ENCODE results near the gene MRPL55.
"Not testable (repeated sequence)": the region's sequence is repeated elsewhere in the genome, so short reads cannot be mapped to it uniquely, and the experiment has no call there.

Gene MRPL55

GRCh38 chr1:228136901-228137300 is 27.8 kb upstream of the MRPL55 start:
- in situ Hi-C loops (cut with HindIII; ENCODE audit: low pct_ligation_motif_present, low pct_unique_long_range_greater_than_20kb, low sequenced_read_pairs): no loop called here
- DNase-seq: no peak

DNA sequence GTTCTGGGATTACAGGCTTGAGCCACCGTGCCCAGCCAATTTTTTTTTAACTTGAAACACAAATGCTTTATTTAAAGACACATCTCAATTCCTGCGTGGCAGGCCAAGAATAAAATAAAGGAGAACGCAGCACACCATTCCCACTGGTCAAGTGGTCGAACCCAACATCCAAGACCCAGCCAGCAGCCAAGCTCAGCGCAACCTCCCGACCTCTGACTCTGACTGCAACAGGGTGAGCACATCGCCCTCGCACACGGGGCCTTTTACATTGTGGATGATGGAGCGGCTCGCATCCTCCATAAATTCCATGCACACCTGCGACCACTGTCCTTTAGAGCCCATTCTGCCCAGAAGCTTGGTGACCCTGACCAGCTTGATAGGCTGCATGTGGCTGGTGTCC is 25.5 kb upstream of the MRPL55 start:
- in situ Hi-C loops (cut with HindIII; ENCODE audit: low pct_ligation_motif_present, low pct_unique_long_range_greater_than_20kb, low sequenced_read_pairs): no loop called here
- DNase-seq: no peak

GRCh38 chr1:228131766-228132165 is 22.7 kb upstream of the MRPL55 start:
- no peak for DNase-seq
- in situ Hi-C loops (cut with HindIII; ENCODE audit: low pct_ligation_motif_present, low pct_unique_long_range_greater_than_20kb, low sequenced_read_pairs): no loop called here

- no peak for DNase-seq
- in situ Hi-C loops (cut with HindIII; ENCODE audit: low pct_ligation_motif_present, low pct_unique_long_range_greater_than_20kb, low sequenced_read_pairs): no loop called here
These were observed 16.1 kb upstream of the MRPL55 start for GRCh38 chr1:228125185-228125584.

GRCh38 chr1:228123505-228123904 is 14.4 kb upstream of the MRPL55 start:
- DNase-seq: no peak
- in situ Hi-C loops (cut with HindIII; ENCODE audit: low pct_ligation_motif_present, low pct_unique_long_range_greater_than_20kb, low sequenced_read_pairs): no loop called here

GRCh38 chr1:228122921-228123441 is 13.9 kb upstream of the MRPL55 start:
- no peak for DNase-seq
- in situ Hi-C loops (cut with HindIII; ENCODE audit: low pct_ligation_motif_present, low pct_unique_long_range_greater_than_20kb, low sequenced_read_pairs): no loop called here

DNA sequence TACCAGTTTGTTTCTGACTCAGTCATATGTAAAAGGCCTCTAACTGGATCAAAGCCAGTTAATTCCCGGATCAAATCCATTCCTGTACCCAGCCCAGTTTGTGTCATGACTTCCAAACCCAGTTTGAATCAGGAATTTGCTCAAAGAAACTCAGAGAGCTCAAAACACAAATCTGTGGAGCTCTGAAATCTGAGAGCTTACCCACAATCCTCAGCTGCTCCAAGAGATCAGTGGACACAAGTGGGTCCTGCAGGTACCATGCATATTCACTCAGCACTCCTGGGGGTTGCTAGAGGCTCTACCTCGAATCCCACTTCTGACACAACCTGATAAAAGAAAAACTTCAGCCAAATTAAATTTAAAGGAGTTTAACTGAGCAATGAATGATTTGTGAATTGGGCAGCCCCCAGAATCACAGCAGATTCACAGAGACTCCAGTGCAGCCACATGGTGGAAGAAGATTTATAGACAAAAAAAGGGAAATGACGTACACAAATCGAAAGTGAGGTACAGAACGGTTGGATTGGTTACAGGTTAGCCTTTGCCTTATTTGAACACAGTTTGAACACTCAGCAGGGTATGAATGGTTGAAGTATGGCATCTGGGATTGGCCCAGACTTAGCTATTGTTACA is 11.9 kb upstream of the MRPL55 start:
- DNase-seq: no peak
- in situ Hi-C loops (cut with HindIII; ENCODE audit: low pct_ligation_motif_present, low pct_unique_long_range_greater_than_20kb, low sequenced_read_pairs): no loop called here

DNA sequence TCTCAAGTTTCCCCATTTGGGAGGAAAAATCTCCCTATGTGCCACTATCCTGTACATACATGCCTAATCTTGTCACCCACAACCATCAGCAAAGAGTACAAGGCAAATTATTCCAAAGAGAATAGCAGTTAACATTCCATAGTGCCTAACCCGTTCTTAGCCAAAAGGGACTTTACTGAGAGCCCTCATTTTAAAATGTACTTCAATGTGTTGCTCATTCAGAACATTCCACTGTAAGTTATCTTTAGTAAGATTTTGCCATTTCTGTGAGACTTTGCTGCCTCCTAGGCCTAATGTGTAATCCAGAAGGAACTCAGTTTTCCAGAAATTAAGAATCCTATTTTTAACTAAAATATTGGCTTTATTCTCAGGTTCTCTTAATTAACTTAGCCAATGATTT is 11.3 kb upstream of the MRPL55 start:
- in situ Hi-C loops (cut with HindIII; ENCODE audit: low pct_ligation_motif_present, low pct_unique_long_range_greater_than_20kb, low sequenced_read_pairs): no loop called here
- no peak for DNase-seq

DNA sequence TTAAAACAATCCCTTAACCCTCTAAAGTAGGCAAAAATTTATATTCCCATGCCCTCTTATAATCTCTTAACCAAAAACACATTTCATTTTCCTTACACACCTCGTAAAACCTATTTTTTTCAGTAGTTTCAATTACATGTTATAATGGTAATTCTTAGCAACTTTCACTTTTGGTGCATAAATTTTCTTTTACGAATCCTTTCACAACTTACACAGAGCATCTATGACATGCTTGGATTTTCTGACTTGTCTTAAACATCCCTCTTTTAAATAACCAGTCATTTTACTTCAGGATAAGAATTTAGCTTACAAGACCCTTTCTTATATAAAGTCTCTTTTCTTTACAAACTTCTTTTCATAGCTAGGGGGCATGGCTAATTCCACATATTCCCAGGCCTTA is 8.9 kb upstream of the MRPL55 start:
- DNase-seq: no peak
- in situ Hi-C loops (cut with HindIII; ENCODE audit: low pct_ligation_motif_present, low pct_unique_long_range_greater_than_20kb, low sequenced_read_pairs): no loop called here

GRCh38 chr1:228117335-228117734 is 8.2 kb upstream of the MRPL55 start:
- in situ Hi-C loops (cut with HindIII; ENCODE audit: low pct_ligation_motif_present, low pct_unique_long_range_greater_than_20kb, low sequenced_read_pairs): no loop called here
- DNase-seq: no peak

DNA sequence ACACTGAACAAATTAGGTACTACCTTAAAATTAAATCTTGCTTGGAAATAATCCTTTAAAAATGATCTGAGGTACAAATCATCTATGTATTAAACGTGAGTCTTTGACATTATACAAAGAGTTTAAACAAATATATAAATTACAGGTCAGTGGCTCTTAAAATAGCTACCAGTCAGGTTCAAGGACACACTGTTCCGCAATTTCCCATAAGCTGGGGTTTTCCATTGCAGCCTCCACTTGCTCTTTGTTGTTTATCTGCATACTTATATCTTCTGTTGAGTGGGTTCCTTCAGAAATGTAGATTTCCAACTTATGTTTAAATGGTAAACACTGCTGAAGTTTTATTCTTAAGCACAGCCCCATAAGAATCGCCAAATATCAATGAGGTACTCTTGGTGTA is 5.7 kb upstream of the MRPL55 start:
- in situ Hi-C loops (cut with HindIII; ENCODE audit: low pct_ligation_motif_present, low pct_unique_long_range_greater_than_20kb, low sequenced_read_pairs): no loop called here
- no peak for DNase-seq

- DNase-seq: no peak
- in situ Hi-C loops (cut with HindIII; ENCODE audit: low pct_ligation_motif_present, low pct_unique_long_range_greater_than_20kb, low sequenced_read_pairs): no loop called here
These were observed 3.5 kb upstream of the MRPL55 start for GRCh38 chr1:228112617-228113016.

- no peak for DNase-seq
- in situ Hi-C loops (cut with HindIII; ENCODE audit: low pct_ligation_motif_present, low pct_unique_long_range_greater_than_20kb, low sequenced_read_pairs): no loop called here
These were observed 3.1 kb upstream of the MRPL55 start for GRCh38 chr1:228112167-228112566.

DNA sequence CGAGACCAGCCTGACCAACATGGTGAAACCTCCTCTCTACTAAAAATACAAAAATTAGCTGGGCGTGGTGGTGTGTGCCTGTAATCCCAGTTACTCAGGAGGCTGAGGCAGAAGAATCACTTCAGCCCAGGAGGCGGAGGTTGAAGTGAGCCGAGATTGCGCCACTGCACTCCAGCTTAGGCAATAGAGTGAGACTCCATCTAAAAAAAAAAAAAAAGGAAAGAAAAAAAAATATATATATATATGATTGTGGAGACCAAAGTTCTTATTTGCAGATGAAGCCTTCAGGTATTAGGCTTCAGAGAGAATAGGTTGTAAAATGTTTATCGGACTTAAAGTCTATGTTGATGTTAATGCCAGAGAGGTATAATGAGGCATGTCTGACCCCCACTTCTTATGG is 2.2 kb upstream of the MRPL55 start:
- in situ Hi-C loops (cut with HindIII; ENCODE audit: low pct_ligation_motif_present, low pct_unique_long_range_greater_than_20kb, low sequenced_read_pairs): not testable (repeated sequence)

DNA sequence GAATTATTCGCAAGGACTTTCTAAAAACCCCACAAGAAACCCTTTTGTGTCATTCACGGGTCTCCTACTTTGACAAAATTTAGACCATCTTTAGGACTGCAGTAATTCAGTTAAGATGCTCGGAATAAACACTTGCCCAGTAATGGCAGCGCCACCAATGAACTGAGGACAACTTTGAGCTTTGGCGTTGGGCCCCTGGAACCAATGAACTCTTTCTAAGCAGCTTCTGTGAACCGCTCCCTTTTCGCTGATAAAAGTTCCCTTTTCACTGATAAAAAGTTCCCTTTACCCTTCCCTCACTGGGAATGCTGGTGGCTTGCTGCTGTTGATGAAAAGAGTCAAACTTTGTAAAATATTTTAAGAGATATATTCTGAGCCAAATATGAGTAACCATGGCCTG is 1.5 kb upstream of the MRPL55 start:
- DNase-seq: no peak
- in situ Hi-C loops (cut with HindIII; ENCODE audit: low pct_ligation_motif_present, low pct_unique_long_range_greater_than_20kb, low sequenced_read_pairs): no loop called here

More for the DNA sequence above, 2.2 kb upstream of the MRPL55 start:
- DNase-seq: not testable (repeated sequence)

DNA sequence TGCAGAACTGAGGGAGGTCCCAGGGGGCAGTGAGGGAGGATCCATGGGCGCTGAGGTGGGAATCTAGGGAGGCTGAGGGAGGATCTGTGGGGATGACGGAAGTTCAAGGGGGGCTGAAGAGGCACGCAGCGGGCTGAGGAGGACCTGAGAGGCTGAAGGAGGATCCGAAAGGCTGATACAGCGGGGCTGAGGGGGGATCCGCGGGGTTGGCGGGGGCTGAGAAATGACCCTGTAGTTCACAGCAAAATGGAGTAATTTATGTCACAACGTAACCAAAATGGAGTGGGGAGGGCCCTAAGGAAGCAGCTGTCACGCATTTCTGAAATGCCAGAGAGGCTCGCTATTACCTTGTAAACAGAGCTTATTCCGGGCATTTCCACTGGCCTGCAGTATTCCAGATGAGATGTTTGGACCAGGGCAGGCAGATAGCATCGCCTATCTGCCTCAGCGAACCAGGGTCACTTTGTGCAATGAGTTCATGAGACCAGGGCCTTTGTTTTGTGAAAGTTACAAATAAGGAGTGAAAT is 926 bp upstream of the MRPL55 start:
- DNase-seq: peak; percentile 65
- in situ Hi-C loops (cut with HindIII; ENCODE audit: low pct_ligation_motif_present, low pct_unique_long_range_greater_than_20kb, low sequenced_read_pairs): no loop called here

DNA sequence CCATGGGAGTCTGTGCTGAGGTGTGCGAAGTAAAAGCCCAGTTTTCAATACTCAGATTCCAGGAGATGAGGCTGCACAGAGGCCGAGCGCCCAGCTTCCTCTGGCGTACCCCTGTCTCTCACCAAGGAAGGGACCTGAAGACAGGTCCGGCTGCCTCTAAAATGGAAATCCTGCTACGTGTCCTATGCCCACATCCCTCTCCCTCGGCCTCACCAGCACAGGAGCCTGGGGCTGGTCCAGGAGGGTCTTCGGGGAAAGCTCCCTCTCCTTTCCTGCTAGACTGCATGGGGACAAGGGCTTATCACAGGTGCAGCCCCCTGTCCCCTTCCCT is 392 bp downstream of the MRPL55 start:
- in situ Hi-C loops (cut with HindIII; ENCODE audit: low pct_ligation_motif_present, low pct_unique_long_range_greater_than_20kb, low sequenced_read_pairs): no loop called here

DNA sequence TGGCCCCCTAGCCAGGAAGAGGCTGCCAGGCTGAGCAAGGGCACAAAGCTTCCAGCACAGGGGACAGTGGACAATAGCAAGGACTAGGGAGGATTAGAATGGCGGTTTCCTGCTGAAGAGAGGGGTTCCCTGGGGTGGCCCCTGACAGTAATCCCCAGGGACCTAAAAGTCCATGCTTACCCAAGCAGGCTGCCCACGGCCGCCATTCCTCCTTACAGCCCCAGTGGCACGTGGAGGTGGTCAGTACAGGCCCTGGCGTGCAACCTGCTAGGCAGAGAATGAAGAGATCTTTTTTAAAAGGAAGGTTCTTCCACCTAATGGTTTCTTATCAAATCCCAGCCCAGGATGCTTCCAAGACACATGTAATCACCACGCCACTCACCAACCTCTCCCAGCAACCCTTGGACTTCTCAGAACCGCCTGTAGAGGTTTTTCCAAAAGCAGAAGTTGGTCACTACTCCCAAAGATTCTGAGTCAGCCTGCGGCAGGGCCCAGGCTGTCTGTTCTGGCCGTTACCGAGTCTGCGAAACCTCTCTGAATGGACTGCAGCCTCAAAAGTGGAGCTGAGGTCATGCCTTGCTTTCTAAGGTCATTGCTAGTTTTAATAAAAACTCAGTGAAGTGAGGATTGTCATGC is 926 bp downstream of the MRPL55 start:
- in situ Hi-C loops (cut with HindIII; ENCODE audit: low pct_ligation_motif_present, low pct_unique_long_range_greater_than_20kb, low sequenced_read_pairs): no loop called here
- DNase-seq: no peak

More for the DNA sequence above, 392 bp downstream of the MRPL55 start:
- no peak for DNase-seq

GRCh38 chr1:228107636-228108035 is 1.5 kb downstream of the MRPL55 start:
- no peak for DNase-seq
- in situ Hi-C loops (cut with HindIII; ENCODE audit: low pct_ligation_motif_present, low pct_unique_long_range_greater_than_20kb, low sequenced_read_pairs): no loop called here

- in situ Hi-C loops (cut with HindIII; ENCODE audit: low pct_ligation_motif_present, low pct_unique_long_range_greater_than_20kb, low sequenced_read_pairs): no loop called here
- no peak for DNase-seq
These were observed 2.4 kb downstream of the MRPL55 start for GRCh38 chr1:228106800-228107054.
